Common myeloid progenitor, CD34-positive (primary cell): ENCODE data around the gene MPPED1.
A peak's percentile ranks its signal among the peaks of the same experiment; 100 is the strongest.

Experiments used
- CTCF ChIA-PET: fragments of 350-600 bp; sonication (Branson Sonifier 250); formaldehyde crosslinking; loops from one replicate; lab custom pipeline; 2021; ENCODE audit warnings: antibody characterized with exemption; lab: Charles Lee
- POLR2A ChIA-PET: fragments of 350-600 bp; sonication (Branson Sonifier 250); formaldehyde crosslinking; loops from one replicate; lab custom pipeline; 2021; ENCODE audit warnings: antibody characterized with exemption; lab: Charles Lee
- DNase-seq, 3 donors: peaks; one replicate each; pipeline versions ENCODE4 v3.0.0 to v3.0.0-alpha.2; 2013
- H3K27ac ChIP-seq, 2 experiments: 1 replicate in 1 of 2; 2 replicates in 1 of 2; pipeline ENCODE4 v1.7.0; 2013; ENCODE audit warnings: inconsistent platforms in 2 of 2, low read length in 2 of 2, mild to moderate bottlenecking in 2 of 2, low read depth in 1 of 2, moderate library complexity in 1 of 2; ENCODE audit not compliant: severe bottlenecking in 2 of 2, insufficient read depth in 1 of 2, poor library complexity in 1 of 2
- H3K27me3 ChIP-seq, 5 experiments: replicated peaks in 2 of 5; 1 replicate in 3 of 5; 2 replicates in 2 of 5; pipeline versions ENCODE4 v1.6.1 to v1.7.0; 2013; ENCODE audit warnings: low read length in 4 of 5, mild to moderate bottlenecking in 2 of 5, moderate library complexity in 2 of 5, inconsistent platforms in 1 of 5; ENCODE audit not compliant: insufficient read depth in 5 of 5, control insufficient read depth in 4 of 5
- H3K36me3 ChIP-seq, 4 experiments: 1 replicate in 2 of 4; 2 replicates in 2 of 4; pipeline versions ENCODE4 v1.6.1 to v1.7.0; 2013; ENCODE audit warnings: low read length in 3 of 4, control low read depth in 1 of 4, mild to moderate bottlenecking in 1 of 4; ENCODE audit not compliant: control insufficient read depth in 4 of 4, insufficient read depth in 4 of 4
- H3K4me1 ChIP-seq, 4 experiments: 1 replicate in 3 of 4; 2 replicates in 1 of 4; pipeline versions ENCODE4 v1.6.1 to v1.7.1; 2013; ENCODE audit warnings: low read length in 3 of 4, mild to moderate bottlenecking in 3 of 4, control low read depth in 1 of 4, inconsistent platforms in 1 of 4, moderate library complexity in 1 of 4; ENCODE audit not compliant: control insufficient read depth in 4 of 4, insufficient read depth in 4 of 4; ENCODE audit errors: control extremely low read depth in 1 of 4
- H3K4me3 ChIP-seq, 7 experiments: 1 replicate in 4 of 7; 2 replicates in 3 of 7; pipeline versions ENCODE4 v1.5.1 to v1.7.0; 2013; ENCODE audit warnings: mild to moderate bottlenecking in 7 of 7, low read length in 6 of 7, moderate library complexity in 6 of 7, inconsistent platforms in 2 of 7, low read depth in 2 of 7, control low read depth in 1 of 7; ENCODE audit not compliant: insufficient read depth in 4 of 7, control insufficient read depth in 1 of 7; ENCODE audit errors: extremely low read depth in 1 of 7
- H3K9me3 ChIP-seq, 5 experiments: 1 replicate in 4 of 5; 2 replicates in 1 of 5; pipeline versions ENCODE4 v1.6.1 to v1.7.1; 2013; ENCODE audit warnings: low read length in 4 of 5, mild to moderate bottlenecking in 2 of 5, inconsistent platforms in 1 of 5, low read depth in 1 of 5, moderate library complexity in 1 of 5; ENCODE audit not compliant: control insufficient read depth in 4 of 5, insufficient read depth in 2 of 5; ENCODE audit errors: control extremely low read depth in 1 of 5
- WGBS: methylation state at CpG from one replicate; pipeline ENCODE4 v1.1.5; 2013; ENCODE audit not compliant: insufficient coverage; 5-methylcytosine and 5-hydroxymethylcytosine counted together

MPPED1 gene

DNA sequence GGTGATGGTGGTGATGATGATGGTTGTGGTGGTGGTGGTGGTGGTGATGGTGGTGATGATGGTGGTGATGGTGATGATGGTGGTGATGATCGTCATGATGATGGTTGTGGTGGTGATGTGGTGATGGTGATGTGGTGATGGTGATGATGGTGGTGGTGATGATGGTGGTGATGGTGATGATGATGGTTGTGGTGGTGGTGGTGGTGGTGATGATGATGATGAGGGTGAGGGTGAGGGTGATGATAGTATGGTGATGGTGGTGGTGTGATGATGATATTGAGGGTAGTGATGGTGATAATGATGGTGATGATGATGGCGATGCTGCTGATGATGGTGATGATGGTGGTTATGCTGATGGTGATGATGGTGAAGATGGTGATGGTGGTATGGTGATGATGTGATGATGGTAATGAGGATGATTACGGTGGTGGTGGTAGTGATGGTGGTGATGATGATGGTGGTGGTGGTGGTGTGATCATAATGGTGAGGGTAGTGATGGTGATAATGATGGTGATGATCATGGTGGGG lies 63.8 kb downstream of the MPPED1 start:
- POLR2A ChIA-PET: no interaction called here
- 98% methylated on average over 3 of the region's 3 CpGs for WGBS
- no peak for DNase-seq
- Histone ChIP-seq H3K9me3 (no peaks in the 10 kb centered on the region), H3K27ac (no peak overlapping the region), H3K4me3 (no peak overlapping the region), H3K27me3 (peaks cover 0 to 32% (median 6%) of the 10 kb centered on the region in 5 experiments), H3K36me3 (no peaks in the 10 kb centered on the region), H3K4me1 (peaks cover 0 to 15% (median 14%) of the 10 kb centered on the region in 4 experiments)
- CTCF ChIA-PET: no interaction called here

DNA sequence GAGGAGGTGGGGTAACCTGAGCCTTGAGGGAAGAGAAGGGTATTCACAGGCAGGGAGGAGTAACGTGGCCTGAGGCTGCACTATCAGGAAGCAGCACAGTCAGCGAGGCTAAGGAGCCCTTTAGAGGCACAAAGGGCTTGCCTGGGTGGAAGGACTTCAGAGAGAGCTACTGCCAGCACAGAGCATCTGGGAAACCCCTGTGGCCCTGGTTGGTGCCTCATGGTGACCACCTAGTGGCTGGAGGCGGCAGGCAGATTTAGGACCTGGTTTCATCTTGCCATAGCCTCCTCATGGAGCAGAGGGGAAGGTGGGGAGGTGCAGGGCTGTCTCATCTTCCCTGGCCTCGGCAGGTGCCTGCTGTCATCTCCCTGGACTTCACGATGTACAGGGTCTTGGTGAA lies 64.5 kb downstream of the MPPED1 start:
- Histone ChIP-seq H3K27me3 (peaks cover 0 to 27% (median 6%) of the 10 kb centered on the region in 5 experiments), H3K27ac (no peak overlapping the region), H3K4me1 (peaks cover 0 to 17% (median 15%) of the 10 kb centered on the region in 4 experiments), H3K4me3 (no peak overlapping the region), H3K36me3 (no peaks in the 10 kb centered on the region), H3K9me3 (no peaks in the 10 kb centered on the region)
- 66% methylated on average over 5 of the region's 5 CpGs for WGBS
- peak; percentile 4 to 23 (median 20) for DNase-seq
- ChIA-PET CTCF (no interaction called here), POLR2A (no interaction called here)

DNA sequence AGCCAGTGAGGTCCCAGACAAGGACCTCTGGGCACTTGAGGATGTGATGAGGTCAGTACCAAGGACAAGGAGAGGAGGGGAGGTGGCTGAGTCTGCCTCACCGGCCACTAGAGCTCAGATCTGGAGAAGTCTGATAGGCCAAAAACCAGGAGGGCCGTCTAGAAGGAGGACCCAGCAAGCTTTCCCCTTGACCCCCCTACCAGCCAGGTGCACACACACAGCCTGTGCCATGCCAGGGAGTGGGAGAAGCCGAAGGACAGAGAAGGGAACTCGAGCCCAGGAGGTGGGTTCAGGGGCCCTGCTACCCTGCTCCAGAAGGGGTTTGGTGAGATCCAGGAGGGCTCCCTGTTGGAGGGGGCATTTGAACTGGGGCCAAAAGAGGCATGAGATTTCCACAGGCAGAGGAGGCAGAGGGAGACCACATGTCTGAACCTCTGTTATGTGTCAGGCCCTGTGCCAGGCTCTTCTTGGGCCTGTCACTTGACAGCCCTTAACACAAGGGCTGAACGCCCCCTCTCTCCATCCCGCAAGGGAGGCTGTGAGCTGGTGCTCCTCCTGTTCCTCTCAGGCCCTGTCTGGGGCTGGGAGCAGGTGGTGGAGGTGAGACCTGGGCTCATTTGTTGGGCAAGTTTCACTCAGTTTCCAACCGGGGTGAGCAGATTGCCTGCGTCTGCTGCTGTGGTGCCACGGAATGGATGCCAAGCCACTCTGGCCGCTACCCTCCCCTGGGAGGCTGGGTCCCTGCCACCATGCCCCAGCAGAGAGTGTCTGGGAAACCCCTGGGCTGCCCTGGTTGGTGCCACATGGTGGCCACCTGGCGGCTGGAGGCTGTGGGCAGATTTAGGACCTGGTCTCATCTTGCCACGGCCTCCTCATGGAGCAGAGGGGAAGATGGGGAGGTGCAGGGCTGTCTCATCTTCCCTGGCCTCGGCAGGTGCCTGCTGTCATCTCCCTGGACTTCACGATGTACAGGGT lies 65.2 kb downstream of the MPPED1 start:
- H3K4me3 ChIP-seq: no peak overlapping the region
- H3K9me3 ChIP-seq: no peaks in the 10 kb centered on the region
- CTCF ChIA-PET: no interaction called here
- DNase-seq: no peak
- H3K36me3 ChIP-seq: no peaks in the 10 kb centered on the region
- peaks cover 0 to 24% (median 6%) of the 10 kb centered on the region in 5 experiments for H3K27me3 ChIP-seq
- POLR2A ChIA-PET: no interaction called here
- 90% methylated on average over 10 of the region's 14 CpGs for WGBS
- H3K4me1 ChIP-seq: peaks cover 0 to 24% (median 19%) of the 10 kb centered on the region in 4 experiments
- H3K27ac ChIP-seq: no peak overlapping the region

DNA sequence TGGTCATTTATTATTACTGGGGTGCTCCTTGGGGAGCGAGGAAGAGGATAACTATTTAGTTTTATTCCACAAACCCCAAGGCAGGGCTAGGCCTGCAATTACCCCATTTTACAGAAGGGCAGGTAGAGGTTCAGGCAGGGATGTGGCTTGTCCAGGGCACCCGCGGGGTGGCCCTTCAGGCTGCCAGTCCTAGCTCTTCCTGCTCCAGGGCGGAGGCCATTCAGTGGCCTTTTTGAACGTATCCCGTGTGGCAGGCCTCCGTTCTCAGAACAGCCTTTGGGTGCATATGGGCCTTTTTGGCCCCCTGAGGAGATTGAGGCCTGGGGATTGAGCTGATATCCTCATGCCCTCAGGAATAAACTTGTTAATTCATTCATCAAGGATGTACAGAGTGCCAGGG lies 66.2 kb downstream of the MPPED1 start:
- ChIA-PET CTCF (no interaction called here), POLR2A (no interaction called here)
- Histone ChIP-seq H3K4me1 (peaks cover 0 to 29% (median 23%) of the 10 kb centered on the region in 4 experiments), H3K27ac (no peak overlapping the region), H3K36me3 (no peaks in the 10 kb centered on the region), H3K4me3 (no peak overlapping the region), H3K9me3 (no peaks in the 10 kb centered on the region), H3K27me3 (peaks cover 0 to 19% (median 2%) of the 10 kb centered on the region in 5 experiments)
- WGBS: 97% methylated on average over 6 of the region's 7 CpGs
- DNase-seq: no peak

DNA sequence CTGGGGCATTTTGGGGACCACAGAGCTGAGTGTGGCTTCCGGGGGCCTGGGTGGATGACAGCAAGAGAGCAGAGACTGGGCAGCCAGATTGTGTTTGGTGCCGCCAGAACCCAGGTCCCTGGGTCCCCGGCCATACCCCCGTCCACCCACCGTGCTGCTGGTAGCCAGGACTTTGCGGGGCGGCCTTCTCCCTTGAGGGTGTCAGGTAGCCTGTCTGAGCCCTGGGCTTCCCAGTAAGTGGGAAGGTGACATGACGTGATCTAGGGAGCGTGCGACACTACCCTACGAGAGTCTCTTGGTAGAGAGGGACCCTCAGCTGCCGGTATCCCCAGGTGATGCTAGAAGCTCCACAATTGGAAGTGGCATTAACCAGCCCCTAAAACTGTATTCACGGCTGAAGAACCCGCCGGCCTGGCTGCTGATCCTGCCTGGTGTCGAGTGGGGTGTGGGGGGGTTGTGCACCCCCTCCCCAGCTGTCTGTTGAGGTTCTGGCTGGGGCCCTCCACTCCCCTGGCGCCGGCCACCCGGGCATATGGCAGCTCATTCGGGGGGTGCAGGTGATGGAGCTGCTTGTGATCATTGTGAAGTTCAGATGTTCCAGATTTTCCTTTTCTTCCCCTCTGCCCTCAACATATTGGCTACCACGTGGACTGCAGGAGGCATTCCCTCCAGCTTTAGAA lies 66.9 kb downstream of the MPPED1 start:
- CTCF ChIA-PET: interaction anchor here (0.5 kb wide), 1 partner anchor 1106 kb away, joined by 4 read pairs; no protein-coding TSS in a partner anchor
- no peaks in the 10 kb centered on the region for H3K36me3 ChIP-seq
- DNase-seq: no peak
- H3K4me1 ChIP-seq: peaks cover 0 to 29% (median 23%) of the 10 kb centered on the region in 4 experiments
- H3K9me3 ChIP-seq: no peaks in the 10 kb centered on the region
- 98% methylated on average over 16 of the region's 21 CpGs for WGBS
- POLR2A ChIA-PET: no interaction called here
- no peak overlapping the region for H3K27ac ChIP-seq
- H3K27me3 ChIP-seq: peaks cover 0 to 12% (median 0%) of the 10 kb centered on the region in 5 experiments
- no peak overlapping the region for H3K4me3 ChIP-seq

DNA sequence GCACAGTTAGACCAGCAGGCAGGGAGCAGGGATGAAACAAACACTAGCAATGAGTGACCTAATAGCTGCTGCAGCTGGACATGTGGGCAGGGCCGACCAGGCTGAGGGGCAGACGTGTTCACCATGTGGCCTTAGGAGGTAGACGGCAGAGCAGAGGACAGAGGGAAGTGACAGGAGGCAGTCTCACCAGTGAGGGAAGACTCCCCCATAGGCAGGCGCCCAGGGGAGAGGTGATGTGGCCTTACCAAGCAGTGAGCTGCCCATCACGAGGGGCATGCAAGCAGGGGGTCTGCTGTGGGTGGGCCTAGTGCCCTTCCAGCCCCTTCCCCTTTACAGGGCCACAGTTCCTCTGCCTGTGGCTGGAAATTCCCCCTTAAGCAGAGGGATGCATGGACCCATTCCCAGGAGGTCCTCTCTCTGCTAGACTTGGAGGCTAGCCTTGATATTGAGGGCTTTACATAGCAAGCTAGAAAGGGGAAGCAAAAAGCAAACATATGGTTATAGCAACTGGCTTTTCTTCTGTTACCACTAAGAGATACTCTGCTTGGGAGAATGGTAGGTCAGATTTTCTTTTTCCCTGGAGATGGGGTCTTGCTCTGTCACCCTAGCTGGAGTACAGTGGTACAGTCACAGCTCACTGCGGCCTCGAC lies 67.6 kb downstream of the MPPED1 start:
- peak in 1 of 3 donors; percentile 26 for DNase-seq
- POLR2A ChIA-PET: no interaction called here

More for the DNA sequence above, 67.6 kb downstream of the MPPED1 start:
- no peak overlapping the region for H3K27ac ChIP-seq
- 100% methylated on average over 4 of the region's 7 CpGs for WGBS
- peaks cover 0 to 6% (median 0%) of the 10 kb centered on the region in 5 experiments for H3K27me3 ChIP-seq
- H3K4me3 ChIP-seq: no peak overlapping the region
- CTCF ChIA-PET: no interaction called here
- no peaks in the 10 kb centered on the region for H3K36me3 ChIP-seq
- peaks cover 0 to 29% (median 23%) of the 10 kb centered on the region in 4 experiments for H3K4me1 ChIP-seq
- no peaks in the 10 kb centered on the region for H3K9me3 ChIP-seq
